ENCODE results near the gene BOC.

BOC gene

GRCh38 chr3:113211330-113212149, at the start of gene BOC:
TSS of gene BOC (plus strand) at chr3:113211557. CDS start at chr3:113249803, 38,246 bp downstream.
- no peak for TF ChIP-seq GATA3 (IDR thresholded peaks at IDR 0.05; ENCODE audit: low read depth, low read length)
- no peak for TF ChIP-seq GATA2 (IDR thresholded peaks at IDR 0.05; ENCODE audit: low read depth, low read length)

GRCh38 chr3:113161661-113162060, 49.7 kb upstream of the BOC start:
- TF ChIP-seq GATA3 (IDR thresholded peaks at IDR 0.05; ENCODE audit: low read depth, low read length) = no peak

- no peak for TF ChIP-seq GATA3 (IDR thresholded peaks at IDR 0.05; ENCODE audit: low read depth, low read length)
- no peak for TF ChIP-seq GATA2 (IDR thresholded peaks at IDR 0.05; ENCODE audit: low read depth, low read length)
Observed at GRCh38 chr3:113163152-113163551, 48.2 kb upstream of the BOC start.

GRCh38 chr3:113165841-113166240, 45.5 kb upstream of the BOC start:
- no peak for TF ChIP-seq GATA2 (IDR thresholded peaks at IDR 0.05; ENCODE audit: low read depth, low read length)
- no peak for TF ChIP-seq GATA3 (IDR thresholded peaks at IDR 0.05; ENCODE audit: low read depth, low read length)

- TF ChIP-seq GATA3 (IDR thresholded peaks at IDR 0.05; ENCODE audit: low read depth, low read length) (no peak), GATA2 (IDR thresholded peaks at IDR 0.05; ENCODE audit: low read depth, low read length) (no peak)
Observed at GRCh38 chr3:113166357-113166718, 45.0 kb upstream of the BOC start.

GRCh38 chr3:113166719-113167492, 44.5 kb upstream of the BOC start:
- TF ChIP-seq GATA3 (IDR thresholded peaks at IDR 0.05; ENCODE audit: low read depth, low read length) (peak; percentile 77), GATA2 (IDR thresholded peaks at IDR 0.05; ENCODE audit: low read depth, low read length) (peak; percentile 93)

- TF ChIP-seq GATA2 (IDR thresholded peaks at IDR 0.05; ENCODE audit: low read depth, low read length) (peak; percentile 62; the same call in 1 of the 2 replicates), GATA3 (IDR thresholded peaks at IDR 0.05; ENCODE audit: low read depth, low read length) (no peak)
Observed at GRCh38 chr3:113167825-113168801, 43.2 kb upstream of the BOC start.

- no peak for TF ChIP-seq GATA2 (IDR thresholded peaks at IDR 0.05; ENCODE audit: low read depth, low read length)
- no peak for TF ChIP-seq GATA3 (IDR thresholded peaks at IDR 0.05; ENCODE audit: low read depth, low read length)
Observed at GRCh38 chr3:113169891-113170452, 41.4 kb upstream of the BOC start.

- no peak for TF ChIP-seq GATA3 (IDR thresholded peaks at IDR 0.05; ENCODE audit: low read depth, low read length)
- no peak for TF ChIP-seq GATA2 (IDR thresholded peaks at IDR 0.05; ENCODE audit: low read depth, low read length)
Observed at GRCh38 chr3:113170771-113171170, 40.6 kb upstream of the BOC start.

- TF ChIP-seq GATA2 (IDR thresholded peaks at IDR 0.05; ENCODE audit: low read depth, low read length) (no peak), GATA3 (IDR thresholded peaks at IDR 0.05; ENCODE audit: low read depth, low read length) (no peak)
Observed at GRCh38 chr3:113173102-113173501, 38.3 kb upstream of the BOC start.

GRCh38 chr3:113174304-113174703, 37.1 kb upstream of the BOC start:
- peak; percentile 20; the same call in 1 of the 2 replicates for TF ChIP-seq GATA2 (IDR thresholded peaks at IDR 0.05; ENCODE audit: low read depth, low read length)
- no peak for TF ChIP-seq GATA3 (IDR thresholded peaks at IDR 0.05; ENCODE audit: low read depth, low read length)

- no peak for TF ChIP-seq GATA2 (IDR thresholded peaks at IDR 0.05; ENCODE audit: low read depth, low read length)
- TF ChIP-seq GATA3 (IDR thresholded peaks at IDR 0.05; ENCODE audit: low read depth, low read length) = no peak
Observed at GRCh38 chr3:113174801-113175485, 36.4 kb upstream of the BOC start.

- no peak for TF ChIP-seq GATA3 (IDR thresholded peaks at IDR 0.05; ENCODE audit: low read depth, low read length)
- TF ChIP-seq GATA2 (IDR thresholded peaks at IDR 0.05; ENCODE audit: low read depth, low read length) = no peak
Observed at GRCh38 chr3:113177526-113177925, 33.8 kb upstream of the BOC start.
